GM10266 (cell line): ENCODE data around the gene TRRAP.

Experiments
- DNase-seq: peaks from one replicate; pipeline ENCODE4 v3.0.0; 2012; ENCODE audit errors: extremely low spot score
- CTCF ChIP-seq: IDR thresholded peaks from 2 replicates; pipeline ENCODE4 v1.5.1; 2012; ENCODE audit warnings: mild to moderate bottlenecking, low read depth; ENCODE audit not compliant: control insufficient read depth, insufficient read depth; ENCODE audit errors: missing control alignments

Gene TRRAP

GRCh38 chr7:98991141-98991540 is 112.8 kb downstream of the TRRAP start:
- DNase-seq = no peak
- TF ChIP-seq CTCF = no peak

- no peak for DNase-seq
- no peak for TF ChIP-seq CTCF
These were observed 113.7 kb downstream of the TRRAP start for GRCh38 chr7:98992076-98992475.

- no peak for TF ChIP-seq CTCF
- no peak for DNase-seq
These were observed 114.9 kb downstream of the TRRAP start for GRCh38 chr7:98993024-98993897.

GRCh38 chr7:98994046-98994944 is 116.0 kb downstream of the TRRAP start:
- no peak for DNase-seq
- no peak for TF ChIP-seq CTCF

- no peak for DNase-seq
- TF ChIP-seq CTCF = no peak
These were observed 116.8 kb downstream of the TRRAP start for GRCh38 chr7:98995111-98995510.

- TF ChIP-seq CTCF = no peak
These were observed 117.3 kb downstream of the TRRAP start for GRCh38 chr7:98995523-98996149.

More at GRCh38 chr7:98995523-98996149, 117.3 kb downstream of the TRRAP start:
- DNase-seq = no peak
